SU-DHL-6 (cell line): ENCODE measurements around the gene HELZ.

Source experiments
- H2AFZ ChIP-seq: fragments of 200-600 bp; sonication (generic); 2 replicates; pipeline ENCODE4 v1.6.1; 2014; ENCODE audit warnings: low read depth, mild to moderate bottlenecking, moderate library complexity, mixed read lengths, antibody characterized with exemption, low read length; ENCODE audit not compliant: severe bottlenecking
- H3F3A ChIP-seq: fragments of 200-600 bp; shearing (Covaris generic); 2 replicates; pipeline ENCODE4 v1.6.0; 2016; ENCODE audit warnings: antibody characterized with exemption, mild to moderate bottlenecking; ENCODE audit not compliant: insufficient read depth
- H3K27ac ChIP-seq: fragments of 200-600 bp; sonication (generic); 2 replicates; pipeline ENCODE4 v1.5.1; 2016; ENCODE audit warnings: low read depth, mild to moderate bottlenecking, low read length, moderate library complexity, mixed read lengths
- H3K27me3 ChIP-seq: fragments of 200-600 bp; sonication (generic), shearing (Covaris generic); 2 replicates; pipeline ENCODE4 v1.6.0; 2014; ENCODE audit warnings: mild to moderate bottlenecking, low read length
- H3K36me3 ChIP-seq: fragments of 200-600 bp; sonication (generic); 2 replicates; pipeline ENCODE4 v1.6.1; 2014; ENCODE audit warnings: mild to moderate bottlenecking, low read length, mixed read lengths
- H3K4me2 ChIP-seq: fragments of 300-600, 200-600 bp; shearing (Covaris generic), sonication (generic); 2 replicates; pipeline ENCODE4 v1.6.0; 2014; ENCODE audit warnings: low read length, low read depth, mild to moderate bottlenecking; ENCODE audit not compliant: poor library complexity, severe bottlenecking
- H3K4me3 ChIP-seq: fragments of 200-600 bp; sonication (generic); 2 replicates; pipeline ENCODE4 v1.5.1; 2014; ENCODE audit warnings: antibody characterized with exemption, low read length, mild to moderate bottlenecking, mixed read lengths; ENCODE audit not compliant: insufficient read depth, poor library complexity, severe bottlenecking
- H3K79me2 ChIP-seq: fragments of 200-600 bp; sonication (generic); 2 replicates; pipeline ENCODE4 v1.6.1; 2014; ENCODE audit warnings: mild to moderate bottlenecking, low read length, moderate library complexity; ENCODE audit not compliant: insufficient read depth
- H3K9ac ChIP-seq: fragments of 200-600 bp; sonication (generic); 2 replicates; pipeline ENCODE4 v1.7.0; 2014; ENCODE audit warnings: mild to moderate bottlenecking, low read length
- H3K9me2 ChIP-seq: fragments of 200-600 bp; sonication (generic); replicated peaks from 2 replicates; pipeline ENCODE4 v1.6.1; 2014; ENCODE audit warnings: low read length; ENCODE audit not compliant: insufficient read depth
- H3K9me3 ChIP-seq: fragments of 200-600 bp; sonication (generic); 2 replicates; pipeline ENCODE4 v1.6.1; 2014; ENCODE audit warnings: low read length, mixed read lengths; ENCODE audit not compliant: insufficient read depth
- H4K20me1 ChIP-seq: fragments of 200-600 bp; sonication (generic); 2 replicates; pipeline ENCODE4 v1.6.1; 2014; ENCODE audit warnings: low read depth, mild to moderate bottlenecking, antibody characterized with exemption, low read length, moderate library complexity, mixed read lengths
- CTCF ChIP-seq: fragments of 200-600 bp; sonication (generic); IDR thresholded peaks from one replicate; pipeline ENCODE4 v1.5.1; 2017; ENCODE audit warnings: antibody characterized with exemption, mild to moderate bottlenecking, low read length, moderate library complexity; ENCODE audit not compliant: insufficient read depth, poor library complexity, severe bottlenecking
- EZH2phosphoT487 ChIP-seq: fragments of 200-600 bp; sonication (generic), shearing (Covaris generic); conservative IDR thresholded peaks from 2 replicates; pipeline ENCODE4 v1.6.1; 2018; ENCODE audit warnings: mild to moderate bottlenecking, antibody characterized with exemption, low read length, moderate library complexity, mixed read lengths

Gene HELZ

GRCh38 chr17:67183531-67183930 is 61.5 kb downstream of the HELZ start:
- H3K4me2 ChIP-seq: no peak overlapping the region

GRCh38 chr17:67181825-67182224 is 63.2 kb downstream of the HELZ start:
- Histone ChIP-seq H4K20me1 (no peaks in the 10 kb centered on the region), H3F3A (no peaks in the 10 kb centered on the region), H3K79me2 (no peaks in the 10 kb centered on the region), H3K27me3 (no peaks in the 10 kb centered on the region), H2AFZ (no peak overlapping the region), H3K9ac (no peak overlapping the region), H3K9me2 (no peaks in the 10 kb centered on the region), H3K36me3 (peaks cover 27% of the 10 kb centered on the region), H3K4me2 (no peak overlapping the region), H3K27ac (no peak overlapping the region), H3K4me3 (no peak overlapping the region), H3K9me3 (no peaks in the 10 kb centered on the region)
- TF ChIP-seq EZH2phosphoT487 (no peak), CTCF (no peak)

More at GRCh38 chr17:67183531-67183930, 61.5 kb downstream of the HELZ start:
- Histone ChIP-seq H3K79me2 (no peaks in the 10 kb centered on the region), H3K36me3 (peaks cover 21% of the 10 kb centered on the region), H4K20me1 (no peaks in the 10 kb centered on the region), H3K9me2 (no peaks in the 10 kb centered on the region), H3K27ac (no peak overlapping the region), H2AFZ (no peak overlapping the region), H3K9ac (no peak overlapping the region), H3F3A (no peaks in the 10 kb centered on the region), H3K9me3 (no peaks in the 10 kb centered on the region), H3K27me3 (no peaks in the 10 kb centered on the region), H3K4me3 (no peak overlapping the region)
- TF ChIP-seq EZH2phosphoT487 (no peak), CTCF (no peak)

- Histone ChIP-seq H3K79me2 (no peaks in the 10 kb centered on the region), H3K4me2 (no peak overlapping the region), H3F3A (no peaks in the 10 kb centered on the region), H3K36me3 (peaks cover 26% of the 10 kb centered on the region), H3K9me3 (no peaks in the 10 kb centered on the region), H3K9me2 (no peaks in the 10 kb centered on the region), H3K27ac (no peak overlapping the region), H3K27me3 (no peaks in the 10 kb centered on the region), H2AFZ (no peak overlapping the region), H3K9ac (no peak overlapping the region), H3K4me3 (no peak overlapping the region), H4K20me1 (no peaks in the 10 kb centered on the region)
- TF ChIP-seq CTCF (no peak), EZH2phosphoT487 (no peak)
These were observed 64.7 kb downstream of the HELZ start for GRCh38 chr17:67180275-67180674.

GRCh38 chr17:67178555-67178954 is 66.4 kb downstream of the HELZ start:
- H3K27me3 ChIP-seq: no peaks in the 10 kb centered on the region
- H3K9ac ChIP-seq: no peak overlapping the region
- TF ChIP-seq CTCF (no peak), EZH2phosphoT487 (no peak)
- no peaks in the 10 kb centered on the region for H3F3A ChIP-seq
- no peaks in the 10 kb centered on the region for H3K79me2 ChIP-seq
- no peak overlapping the region for H2AFZ ChIP-seq
- H3K27ac ChIP-seq: no peak overlapping the region
- H3K36me3 ChIP-seq: peaks cover 22% of the 10 kb centered on the region
- H3K9me2 ChIP-seq: no peaks in the 10 kb centered on the region
- H3K4me3 ChIP-seq: no peak overlapping the region
- no peaks in the 10 kb centered on the region for H3K9me3 ChIP-seq
- no peaks in the 10 kb centered on the region for H4K20me1 ChIP-seq
- H3K4me2 ChIP-seq: no peak overlapping the region
